ENCODE results near the gene MEGF9. TPM values are rescaled to one million over a fixed set of nuclear protein-coding genes. Genes with fewer than 3 reads are reported as not detected.

Gene MEGF9
- total and polyA plus RNA-seq, 7 experiments from 2014 or later, result 3.9 to 35.4 (median 11.1) TPM

- H3K27me3 Mint-ChIP-seq, result no peaks in the 10 kb centered on the region
- H3K27ac Mint-ChIP-seq, result no peak overlapping the region
- DNase-seq, result no peak
- H3K27ac ChIP-seq (ENCODE audit: low read depth, low read length), result no peak overlapping the region
- H3K4me1 ChIP-seq (ENCODE audit: control insufficient read depth in 2 of 2, insufficient read depth in 2 of 2, low read length in 2 of 2), result no peaks in the 10 kb centered on the region
- H3K4me1 Mint-ChIP-seq, result peaks cover 3 to 32% (median 12%) of the 10 kb centered on the region in 7 donors
- ChIA-PET POLR2A (interaction anchor here (0.6 kb wide), 1 partner anchor 1950 kb away, joined by 3 read pairs; no protein-coding TSS in a partner anchor), CTCF (interaction anchor here (0.6 kb wide), 1 partner anchor 148 kb away, joined by 3 read pairs; no protein-coding TSS in a partner anchor)
- H3K9me3 ChIP-seq (ENCODE audit: control insufficient read depth in 2 of 3, low read length in 3 of 3), result no peaks in the 10 kb centered on the region
- no peak for ATAC-seq
- intact Hi-C loops (cut with micrococcal nuclease), result no loop called here
- no peaks in the 10 kb centered on the region for H3K27me3 ChIP-seq (ENCODE audit: control insufficient read depth in 2 of 2, insufficient read depth in 2 of 2, low read length in 2 of 2)
- H3K4me3 Mint-ChIP-seq, result no peak overlapping the region
- H3K36me3 ChIP-seq (ENCODE audit: control insufficient read depth in 2 of 3, insufficient read depth in 3 of 3, low read length in 3 of 3), result no peaks in the 10 kb centered on the region
- no peaks in the 10 kb centered on the region for H3K9me3 Mint-ChIP-seq
- H3K36me3 Mint-ChIP-seq, result peaks cover 0 to 23% (median 12%) of the 10 kb centered on the region in 5 donors
- no peak overlapping the region for H3K4me3 ChIP-seq (ENCODE audit: low read length)
These were observed 13.0 kb downstream of the MEGF9 start for GRCh38 chr9:120701248-120701647.

DNA sequence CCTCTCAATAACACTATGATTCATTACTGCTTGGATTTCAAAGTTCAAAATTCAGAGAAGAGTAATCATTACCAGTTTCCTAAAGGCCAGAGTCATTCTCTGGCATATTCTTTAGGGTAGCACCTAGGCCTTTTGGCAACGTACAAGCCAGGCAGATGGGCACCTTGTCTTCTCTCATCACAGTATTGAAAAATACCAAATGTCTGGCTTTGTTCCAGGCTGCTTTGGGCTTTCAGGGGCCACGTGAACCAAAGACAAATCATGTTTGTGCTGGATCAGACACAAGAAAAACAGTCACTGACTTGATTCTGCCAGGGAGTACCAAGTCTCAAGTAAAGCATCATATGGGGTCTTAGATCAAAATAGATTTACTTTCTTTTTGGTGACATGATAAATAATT lies 15.5 kb downstream of the MEGF9 start:
- Histone ChIP-seq H3K4me1 (ENCODE audit: control insufficient read depth in 2 of 2, insufficient read depth in 2 of 2, low read length in 2 of 2) (no peaks in the 10 kb centered on the region), H3K27ac (ENCODE audit: low read depth, low read length) (no peak overlapping the region), H3K36me3 (ENCODE audit: control insufficient read depth in 2 of 3, insufficient read depth in 3 of 3, low read length in 3 of 3) (no peaks in the 10 kb centered on the region), H3K27me3 (ENCODE audit: control insufficient read depth in 2 of 2, insufficient read depth in 2 of 2, low read length in 2 of 2) (no peaks in the 10 kb centered on the region), H3K4me3 (ENCODE audit: low read length) (no peak overlapping the region), H3K9me3 (ENCODE audit: control insufficient read depth in 2 of 3, low read length in 3 of 3) (no peaks in the 10 kb centered on the region)
- ChIA-PET CTCF (no interaction called here), POLR2A (no interaction called here)
- H3K4me3 Mint-ChIP-seq, result no peak overlapping the region
- H3K27ac Mint-ChIP-seq, result no peak overlapping the region
- intact Hi-C loops (cut with micrococcal nuclease), result no loop called here
- DNase-seq, result no peak
- peaks cover 11 to 26% (median 20%) of the 10 kb centered on the region in 7 donors for H3K4me1 Mint-ChIP-seq
- H3K27me3 Mint-ChIP-seq, result no peaks in the 10 kb centered on the region
- no peak for ATAC-seq
- H3K36me3 Mint-ChIP-seq, result peaks cover 0 to 21% (median 7%) of the 10 kb centered on the region in 5 donors
- H3K9me3 Mint-ChIP-seq, result no peaks in the 10 kb centered on the region

GRCh38 chr9:120697448-120697847 lies 16.8 kb downstream of the MEGF9 start:
- intact Hi-C loops (cut with micrococcal nuclease), result no loop called here
- ATAC-seq, result no peak
- Histone ChIP-seq H3K27ac (ENCODE audit: low read depth, low read length) (no peak overlapping the region), H3K27me3 (ENCODE audit: control insufficient read depth in 2 of 2, insufficient read depth in 2 of 2, low read length in 2 of 2) (no peaks in the 10 kb centered on the region), H3K4me1 (ENCODE audit: control insufficient read depth in 2 of 2, insufficient read depth in 2 of 2, low read length in 2 of 2) (peaks cover 0 to 7% of the 10 kb centered on the region in 2 donors), H3K4me3 (ENCODE audit: low read length) (no peak overlapping the region), H3K36me3 (ENCODE audit: control insufficient read depth in 2 of 3, insufficient read depth in 3 of 3, low read length in 3 of 3) (no peaks in the 10 kb centered on the region), H3K9me3 (ENCODE audit: control insufficient read depth in 2 of 3, low read length in 3 of 3) (no peaks in the 10 kb centered on the region)
- no peak overlapping the region for H3K27ac Mint-ChIP-seq
- no peaks in the 10 kb centered on the region for H3K9me3 Mint-ChIP-seq
- no peak for DNase-seq
- CTCF ChIA-PET, result interaction anchor here (0.6 kb wide), 1 partner anchor 1402 kb away, joined by 3 read pairs; no protein-coding TSS in a partner anchor
- no peak overlapping the region for H3K4me3 Mint-ChIP-seq
- H3K27me3 Mint-ChIP-seq, result no peaks in the 10 kb centered on the region
- peaks cover 14 to 37% (median 29%) of the 10 kb centered on the region in 7 donors for H3K4me1 Mint-ChIP-seq
- POLR2A ChIA-PET, result no interaction called here
- H3K36me3 Mint-ChIP-seq, result peaks cover 0 to 18% (median 7%) of the 10 kb centered on the region in 5 donors

DNA sequence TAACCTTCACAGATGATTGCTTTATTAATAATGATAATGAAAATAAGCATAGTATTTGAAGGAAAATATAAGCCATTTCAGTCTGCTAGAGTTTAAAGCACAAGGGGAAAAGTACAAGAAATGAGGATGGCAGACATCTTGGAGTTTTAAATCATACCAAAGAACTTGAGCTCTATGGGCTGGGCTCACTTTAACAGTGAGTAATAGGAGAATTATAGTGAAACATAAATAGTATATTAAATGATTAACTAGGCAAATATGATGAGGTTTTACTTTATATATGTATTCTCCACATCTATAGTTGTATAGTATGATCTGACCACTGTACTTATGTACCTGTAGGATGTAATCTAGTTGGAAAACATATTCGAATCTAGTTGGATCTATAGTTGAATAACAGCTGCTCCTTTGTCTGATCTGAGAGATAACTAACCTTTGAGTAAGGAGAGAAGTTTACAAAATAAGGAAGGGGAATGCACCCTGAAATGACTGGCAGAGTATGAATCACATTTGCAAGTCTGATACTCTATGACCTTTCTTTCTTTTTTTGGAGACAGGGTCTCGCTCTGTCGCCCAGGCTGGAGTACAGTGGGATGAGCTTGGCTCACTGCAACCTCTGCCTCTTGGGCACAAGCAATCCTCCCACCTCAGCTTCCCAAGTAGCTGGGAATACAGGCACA lies 17.6 kb downstream of the MEGF9 start:
- H3K27me3 Mint-ChIP-seq, result no peaks in the 10 kb centered on the region
- peaks cover 14 to 43% (median 32%) of the 10 kb centered on the region in 7 donors for H3K4me1 Mint-ChIP-seq
- no peaks in the 10 kb centered on the region for H3K9me3 Mint-ChIP-seq
- no peak for ATAC-seq
- intact Hi-C loops (cut with micrococcal nuclease), result no loop called here
- H3K4me3 ChIP-seq (ENCODE audit: low read length), result no peak overlapping the region
- H3K4me3 Mint-ChIP-seq, result no peak overlapping the region
- CTCF ChIA-PET, result interaction anchor here (0.6 kb wide), 1 partner anchor 1403 kb away, joined by 3 read pairs; no protein-coding TSS in a partner anchor
- POLR2A ChIA-PET, result interaction anchor here (0.7 kb wide), 1 partner anchor 59 kb away, joined by 3 read pairs; no protein-coding TSS in a partner anchor
- no peaks in the 10 kb centered on the region for H3K27me3 ChIP-seq (ENCODE audit: control insufficient read depth in 2 of 2, insufficient read depth in 2 of 2, low read length in 2 of 2)
- H3K4me1 ChIP-seq (ENCODE audit: control insufficient read depth in 2 of 2, insufficient read depth in 2 of 2, low read length in 2 of 2), result peaks cover 0 to 7% of the 10 kb centered on the region in 2 donors
- no peak overlapping the region for H3K27ac ChIP-seq (ENCODE audit: low read depth, low read length)
- H3K36me3 ChIP-seq (ENCODE audit: control insufficient read depth in 2 of 3, insufficient read depth in 3 of 3, low read length in 3 of 3), result no peaks in the 10 kb centered on the region
- no peak for DNase-seq
- H3K36me3 Mint-ChIP-seq, result peaks cover 0 to 18% (median 7%) of the 10 kb centered on the region in 5 donors
- H3K9me3 ChIP-seq (ENCODE audit: control insufficient read depth in 2 of 3, low read length in 3 of 3), result no peaks in the 10 kb centered on the region
- no peak overlapping the region for H3K27ac Mint-ChIP-seq

- H3K36me3 Mint-ChIP-seq, result peaks cover 0 to 14% (median 6%) of the 10 kb centered on the region in 5 donors
- ChIA-PET POLR2A (interaction anchor here (0.8 kb wide), 1 partner anchor 15 kb away, joined by 3 read pairs; no protein-coding TSS in a partner anchor), CTCF (interaction anchor here (0.8 kb wide), 1 partner anchor 11 kb away, joined by 3 read pairs; no protein-coding TSS in a partner anchor)
- DNase-seq (no peak), ATAC-seq (no peak)
- no peaks in the 10 kb centered on the region for H3K9me3 ChIP-seq (ENCODE audit: control insufficient read depth in 2 of 3, low read length in 3 of 3)
- no peak overlapping the region for H3K27ac ChIP-seq (ENCODE audit: low read depth, low read length)
- H3K4me3 Mint-ChIP-seq, result no peak overlapping the region
- H3K9me3 Mint-ChIP-seq, result no peaks in the 10 kb centered on the region
- no peak overlapping the region for H3K27ac Mint-ChIP-seq
- H3K4me3 ChIP-seq (ENCODE audit: low read length), result no peak overlapping the region
- H3K4me1 ChIP-seq (ENCODE audit: control insufficient read depth in 2 of 2, insufficient read depth in 2 of 2, low read length in 2 of 2), result peaks cover 0 to 7% of the 10 kb centered on the region in 2 donors
- intact Hi-C loops (cut with micrococcal nuclease), result no loop called here
- peaks cover 14 to 43% (median 32%) of the 10 kb centered on the region in 7 donors for H3K4me1 Mint-ChIP-seq
- no peaks in the 10 kb centered on the region for H3K27me3 ChIP-seq (ENCODE audit: control insufficient read depth in 2 of 2, insufficient read depth in 2 of 2, low read length in 2 of 2)
- no peaks in the 10 kb centered on the region for H3K27me3 Mint-ChIP-seq
- H3K36me3 ChIP-seq (ENCODE audit: control insufficient read depth in 2 of 3, insufficient read depth in 3 of 3, low read length in 3 of 3), result no peaks in the 10 kb centered on the region
These were observed 19.7 kb downstream of the MEGF9 start for GRCh38 chr9:120694559-120694958.

GRCh38 chr9:120693700-120694008 lies 20.6 kb downstream of the MEGF9 start:
- ChIA-PET CTCF (interaction anchor here (0.8 kb wide), 1 partner anchor 12 kb away, joined by 3 read pairs; no protein-coding TSS in a partner anchor), POLR2A (interaction anchor here (0.8 kb wide), 1 partner anchor 16 kb away, joined by 3 read pairs; no protein-coding TSS in a partner anchor)
- Mint-ChIP-seq H3K4me3 (no peak overlapping the region), H3K9me3 (no peaks in the 10 kb centered on the region), H3K4me1 (peaks cover 14 to 43% (median 32%) of the 10 kb centered on the region in 7 donors), H3K27me3 (no peaks in the 10 kb centered on the region), H3K27ac (no peak overlapping the region), H3K36me3 (peaks cover 0 to 11% (median 6%) of the 10 kb centered on the region in 5 donors)
- Histone ChIP-seq H3K27me3 (ENCODE audit: control insufficient read depth in 2 of 2, insufficient read depth in 2 of 2, low read length in 2 of 2) (no peaks in the 10 kb centered on the region), H3K36me3 (ENCODE audit: control insufficient read depth in 2 of 3, insufficient read depth in 3 of 3, low read length in 3 of 3) (no peaks in the 10 kb centered on the region), H3K4me1 (ENCODE audit: control insufficient read depth in 2 of 2, insufficient read depth in 2 of 2, low read length in 2 of 2) (peaks cover 0 to 7% of the 10 kb centered on the region in 2 donors), H3K4me3 (ENCODE audit: low read length) (no peak overlapping the region), H3K9me3 (ENCODE audit: control insufficient read depth in 2 of 3, low read length in 3 of 3) (no peaks in the 10 kb centered on the region), H3K27ac (ENCODE audit: low read depth, low read length) (no peak overlapping the region)
- intact Hi-C loops (cut with micrococcal nuclease), result no loop called here
- ATAC-seq (no peak), DNase-seq (no peak)

Measured in naive thymus-derived CD4-positive, alpha-beta T cell (primary cell).